K562 (cell line): Measurements from ENCODE around the gene ZNRF3. TPM values are rescaled to one million over a fixed set of nuclear protein-coding genes. Genes with fewer than 3 reads are reported as not detected.
A peak's percentile ranks its signal among the peaks of the same experiment; 100 is the strongest.

Source experiments
- ATAC-seq: fragments of 200-7000 bp; cut with Tn5 transposase; 3 replicates; pipeline ENCODE4 v1.9.1; 2020; ENCODE audit warnings: moderate library complexity
- BruUV-seq: library from RNA; stranded (reverse); fragments of 400-500 nt; replicated peaks from 2 replicates; lab custom pipeline; 2021; lab: Mats Ljungman, UMichigan
- CTCF ChIA-PET: fragments of 300-600 bp; formaldehyde crosslinking; extraction: SDS; loops from one replicate; lab custom pipeline; 2021; ENCODE audit warnings: low intra/inter-chr PET ratio; lab: Yijun Ruan, JAX
- POLR2A ChIA-PET: fragments of 300-600, 350-650 bp; sonication (Branson Sonifier 250); formaldehyde crosslinking; extraction: SDS; loops from one replicate; lab custom pipeline; 2021; ENCODE audit warnings: antibody characterized with exemption, inconsistent platforms; lab: Yijun Ruan, JAX
- DNase-seq, 4 experiments: peaks; one replicate each; pipeline versions ENCODE4 v3.0.0 to v3.0.0-alpha.2; 2011 to 2018; ENCODE audit warnings: low spot score in 3 of 4, mixed read lengths in 3 of 4; ENCODE audit errors: extremely low read depth in 1 of 4
- FAIRE-seq: peaks from 2 replicates; lab custom pipeline; 2011; peaks lifted over from hg19 to GRCh38; lab: Jason Lieb, UNC
- H2AFZ ChIP-seq: 2 replicates; pipeline ENCODE4 v1.6.0; 2011; ENCODE audit warnings: low read depth, low read length, control low read depth, inconsistent platforms
- H3K27ac ChIP-seq: fragments of 200-600 bp; 3 replicates; pipeline ENCODE4 v1.8.0; 2011; ENCODE audit warnings: low read depth, mild to moderate bottlenecking, control low read depth, inconsistent platforms, low read length, moderate library complexity, mixed read lengths; ENCODE audit errors: extremely low read depth
- H3K27me3 ChIP-seq, 2 experiments: fragments of 300-600 bp in 1 of 2; 2 replicates in 1 of 2; 3 replicates in 1 of 2; pipeline versions ENCODE4 v1.6.0 to v1.8.0; 2011; ENCODE audit warnings: inconsistent platforms in 2 of 2, low read length in 2 of 2, mild to moderate bottlenecking in 1 of 2, mixed read lengths in 1 of 2, moderate library complexity in 1 of 2; ENCODE audit not compliant: control insufficient read depth in 2 of 2, insufficient read depth in 2 of 2
- H3K36me3 ChIP-seq: fragments of 300-600 bp; 3 replicates; pipeline ENCODE4 v1.8.0; 2011; ENCODE audit warnings: mild to moderate bottlenecking, low read length, inconsistent platforms; ENCODE audit not compliant: control insufficient read depth, insufficient read depth
- H3K4me1 ChIP-seq, 2 experiments: fragments of 200-600 bp in 1 of 2; replicated peaks in 1 of 2; 2 replicates in 1 of 2; 3 replicates in 1 of 2; pipeline versions ENCODE4 v1.5.1 to v1.8.0; 2011; ENCODE audit warnings: inconsistent platforms in 2 of 2, low read length in 2 of 2, mild to moderate bottlenecking in 1 of 2, mixed read lengths in 1 of 2, moderate library complexity in 1 of 2; ENCODE audit not compliant: control insufficient read depth in 2 of 2, insufficient read depth in 2 of 2
- H3K4me2 ChIP-seq: 2 replicates; pipeline ENCODE4 v1.6.1; 2011; ENCODE audit warnings: low read length, control low read depth, inconsistent platforms, mixed read lengths; ENCODE audit not compliant: insufficient read depth
- H3K4me3 ChIP-seq: fragments of 200-600 bp; sonication (generic), shearing (Covaris generic); 2 replicates; pipeline ENCODE4 v1.5.1; 2016; ENCODE audit warnings: control low read depth, inconsistent platforms
- H3K79me2 ChIP-seq: fragments of 200-600 bp; 3 replicates; pipeline ENCODE4 v1.8.0; 2011; ENCODE audit warnings: low read length, inconsistent platforms; ENCODE audit not compliant: control insufficient read depth, insufficient read depth
- H3K9ac ChIP-seq, 2 experiments: 2 replicates each; pipeline versions ENCODE4 v1.6.0 to v1.6.1; 2011; ENCODE audit warnings: low read depth in 2 of 2, low read length in 2 of 2, control low read depth in 1 of 2, inconsistent platforms in 1 of 2, mild to moderate bottlenecking in 1 of 2, mixed read lengths in 1 of 2; ENCODE audit not compliant: insufficient read depth in 1 of 2
- H3K9me1 ChIP-seq: one replicate; pipeline ENCODE4 v1.6.0; 2011; ENCODE audit warnings: inconsistent platforms, mild to moderate bottlenecking, low read length, moderate library complexity; ENCODE audit not compliant: control insufficient read depth, insufficient read depth
- H3K9me3 ChIP-seq: replicated peaks from 2 replicates; pipeline ENCODE4 v1.5.1; 2011; ENCODE audit warnings: low read depth, low read length, inconsistent platforms; ENCODE audit not compliant: control insufficient read depth, insufficient read depth
- H4K20me1 ChIP-seq: replicated peaks from 2 replicates; pipeline ENCODE4 v1.6.1; 2011; ENCODE audit warnings: low read length, inconsistent platforms, mixed read lengths; ENCODE audit not compliant: control insufficient read depth, insufficient read depth
- GTF2B ChIP-seq: IDR thresholded peaks from 2 replicates; pipeline ENCODE4 v1.6.1; 2011; ENCODE audit not compliant: insufficient read length; ENCODE audit errors: extremely low read depth
- HMGN3 ChIP-seq: IDR thresholded peaks from 2 replicates; pipeline ENCODE4 v1.6.1; 2011; ENCODE audit warnings: borderline replicate concordance, low read depth, mild to moderate bottlenecking, mixed read lengths, low read length; ENCODE audit not compliant: insufficient read length; ENCODE audit errors: extremely low read depth
- NR1H2 ChIP-seq: sonication (generic); formaldehyde crosslinking; IDR thresholded peaks from 2 replicates; pipeline ENCODE4 v1.4.0; 2020; ENCODE audit warnings: mild to moderate bottlenecking, missing genetic modification reagents
- NR2C1 ChIP-seq, 2 experiments: fragments of 450-650 bp; IDR thresholded peaks; 2 replicates each; pipeline ENCODE4 v1.6.1; 2017; ENCODE audit warnings: mild to moderate bottlenecking in 2 of 2, antibody characterized with exemption in 1 of 2, inconsistent platforms in 1 of 2, missing compliant biosample characterization in 1 of 2, missing genetic modification characterization in 1 of 2
- RBM14 ChIP-seq: fragments of 200-400 bp; formaldehyde crosslinking; IDR thresholded peaks from 2 replicates; pipeline ENCODE4 v1.6.1; 2018; ENCODE audit warnings: low read depth, mild to moderate bottlenecking, low read length, moderate library complexity, borderline replicate concordance; ENCODE audit not compliant: insufficient read depth
- SREBF1 ChIP-seq: fragments of 150-350 bp; IDR thresholded peaks from 2 replicates; pipeline ENCODE4 v1.6.1; 2014; ENCODE audit warnings: antibody characterized with exemption, low read depth, low read length, borderline replicate concordance
- SRSF7 ChIP-seq: fragments of 200-400 bp; formaldehyde crosslinking; optimal IDR thresholded peaks from 2 replicates; pipeline ENCODE3; 2017; ENCODE audit warnings: mild to moderate bottlenecking, low read depth, low read length
- WGBS: fragments of 100-300 bp; shearing (Covaris generic); methylation state at CpG from one replicate; pipeline ENCODE4 v1.1.6; 2016; ENCODE audit warnings: low coverage, mixed read lengths; ENCODE audit not compliant: insufficient coverage; ENCODE audit errors: missing lambda C conversion rate; 5-methylcytosine and 5-hydroxymethylcytosine counted together
- in situ Hi-C: fragments of 300-500 bp; cut with MboI; formaldehyde crosslinking; loops from 4 replicates; pipeline ENCODE4 v1.15.0; 2018; ENCODE audit warnings: inconsistent platforms, mixed read lengths
- intact Hi-C: fragments of 100-400 bp; cut with micrococcal nuclease; formaldehyde crosslinking; loops from 2 replicates; pipeline ENCODE4 v1.14.2; 2022
- polyA plus RNA-seq, 8 experiments: library from polyadenylated mRNA; depleted of rRNA in 4 of 8; stranded (reverse) in 5 of 8; unstranded in 3 of 8; fragments of >200 nt; fragmentation: Nextera tagmentation in 2 of 8; fragmentation: Illumina TruSeq in 1 of 8; extraction: Ambion mirVana in 2 of 8; extraction: Trizol in 1 of 8; gene quantifications; 2 replicates each; pipeline versions ENCODE4 v1.2.1 to v1.2.3, GENCODE V29; 2011 to 2014; ENCODE audit warnings: inconsistent platforms in 1 of 8, missing spikeins in 1 of 8
- total RNA-seq, 7 experiments: library from RNA; depleted of rRNA in 6 of 7; stranded (reverse); fragments of >200 nt in 6 of 7; fragmentation: Illumina TruSeq in 2 of 7; extraction: Trizol in 2 of 7; gene quantifications; 2 replicates each; pipeline versions ENCODE4 v1.2.1 to v1.2.3, GENCODE V29; 2011 to 2021; ENCODE audit warnings: low replicate concordance in 1 of 7

ZNRF3 gene
- total and polyA plus RNA-seq, 9 of the 15 experiments (the other 6 are each of a cell fraction or from before 2014, with no cell fraction given), result 0.41 to 5.9 (median 1.7) TPM

GRCh38 chr22:28969401-28970168, 86.2 kb downstream of the ZNRF3 start:
- no peak overlapping the region for H3K4me2 ChIP-seq
- H3K9me1 ChIP-seq, result no peaks in the 10 kb centered on the region
- H3K27me3 ChIP-seq, result no peaks in the 10 kb centered on the region
- ATAC-seq, result no peak
- intact Hi-C loops, result no loop called here
- TF ChIP-seq NR2C1 (IDR thresholded peaks at IDR 0.05) (peak; percentile 61), NR2C1 (tag; IDR thresholded peaks at IDR 0.05) (peak; percentile 66; the same call in 1 of the 2 replicates), RBM14 (no peak)
- TF ChIP-seq, all 486 proteins: peak for 1
- FAIRE-seq, result no peak
- in situ Hi-C loops, result no loop called here
- ChIA-PET CTCF (no interaction called here), POLR2A (no interaction called here)
- no TSS peak for BruUV-seq
- DNase-seq, result no peak
- no peaks in the 10 kb centered on the region for H3K4me1 ChIP-seq
- H3K27ac ChIP-seq, result no peak overlapping the region
- no peaks in the 10 kb centered on the region for H4K20me1 ChIP-seq
- H3K9ac ChIP-seq, result no peak overlapping the region
- H3K36me3 ChIP-seq, result no peaks in the 10 kb centered on the region
- WGBS, result 87% methylated on average over 2 of the region's 2 CpGs
- H3K9me3 ChIP-seq, result no peaks in the 10 kb centered on the region
- H2AFZ ChIP-seq, result no peak overlapping the region
- H3K79me2 ChIP-seq, result no peaks in the 10 kb centered on the region
- H3K4me3 ChIP-seq, result no peak overlapping the region

- FAIRE-seq (no peak), DNase-seq (no peak), ATAC-seq (no peak)
- no peaks in the 10 kb centered on the region for H3K79me2 ChIP-seq
- H2AFZ ChIP-seq, result no peak overlapping the region
- no peak overlapping the region for H3K9ac ChIP-seq
- H3K4me3 ChIP-seq, result no peak overlapping the region
- CTCF ChIA-PET, result no interaction called here
- no peaks in the 10 kb centered on the region for H3K27me3 ChIP-seq
- H3K4me1 ChIP-seq, result peaks cover 0 to 2% of the 10 kb centered on the region in 2 experiments; a peak in 2 of 5 replicates
- POLR2A ChIA-PET, result no interaction called here
- H3K4me2 ChIP-seq, result no peak overlapping the region
- H4K20me1 ChIP-seq, result no peaks in the 10 kb centered on the region
- H3K36me3 ChIP-seq, result no peaks in the 10 kb centered on the region
- TF ChIP-seq SREBF1, result no peak
- no peak for TF ChIP-seq HMGN3
- TF ChIP-seq GTF2B, result no peak
- no peak for TF ChIP-seq SRSF7
- TF ChIP-seq NR1H2 (CRISPR knock-in tag), result no peak
- TF ChIP-seq, all 486 proteins: peak for 0
- Histone ChIP-seq H3K27ac (no peak overlapping the region), H3K9me3 (no peaks in the 10 kb centered on the region), H3K9me1 (no peaks in the 10 kb centered on the region)
- in situ Hi-C loops (no loop called here), intact Hi-C loops (no loop called here)
- WGBS, result 46% methylated on average over 3 of the region's 3 CpGs
- no TSS peak for BruUV-seq
These were observed 90.0 kb downstream of the ZNRF3 start for GRCh38 chr22:28973352-28973751.
